ENCODE results near the gene SNN. TPM values are rescaled to one million over a fixed set of nuclear protein-coding genes. Genes with fewer than 3 reads are reported as not detected.

The SNN gene
- polyA plus RNA-seq, 2 of the 4 experiments (the other 2 are of a cell fraction): 6.3 to 10.7 TPM

DNA sequence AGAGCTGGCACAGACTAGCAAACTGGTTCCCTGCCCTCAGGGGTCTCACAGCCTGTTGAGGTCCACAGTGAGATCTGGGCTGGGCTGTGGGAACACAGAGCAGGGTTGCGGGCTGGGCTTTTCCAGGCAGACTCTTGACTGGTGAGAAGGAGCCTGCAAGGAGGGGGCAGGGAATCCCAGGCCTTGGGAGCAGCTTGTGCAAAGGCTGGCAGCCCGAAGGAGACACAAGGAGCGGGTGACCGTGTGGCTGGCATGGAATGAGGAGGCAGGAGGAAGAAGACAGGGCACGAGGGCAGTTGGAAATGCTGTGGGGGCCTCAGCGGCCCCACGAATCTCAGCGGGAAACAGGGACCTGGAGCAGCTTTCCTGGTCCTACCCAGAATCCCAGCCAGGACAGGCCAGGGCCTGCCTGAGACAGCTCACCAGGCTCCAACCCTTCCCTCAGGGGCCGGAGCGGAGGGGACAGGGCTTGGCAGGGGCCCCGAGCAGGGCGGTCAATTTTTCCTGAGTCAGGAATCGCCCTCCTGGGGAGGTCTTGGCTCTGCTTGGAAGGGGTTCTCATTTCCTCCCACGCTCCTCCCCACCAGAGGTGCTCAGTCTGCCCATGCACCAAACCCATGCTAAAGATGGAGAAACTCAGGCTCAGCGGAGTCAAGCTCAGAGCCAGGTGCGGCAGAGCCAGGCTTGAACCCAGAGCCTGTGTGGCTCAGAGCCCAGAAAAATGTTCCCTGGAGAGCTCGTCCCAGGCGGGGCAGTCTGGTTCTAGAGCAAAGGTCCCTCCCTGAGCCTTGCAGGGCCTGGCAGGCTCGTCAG is 9.2 kb upstream of the SNN start (continued):
- TF ChIP-seq, protein P1, sequence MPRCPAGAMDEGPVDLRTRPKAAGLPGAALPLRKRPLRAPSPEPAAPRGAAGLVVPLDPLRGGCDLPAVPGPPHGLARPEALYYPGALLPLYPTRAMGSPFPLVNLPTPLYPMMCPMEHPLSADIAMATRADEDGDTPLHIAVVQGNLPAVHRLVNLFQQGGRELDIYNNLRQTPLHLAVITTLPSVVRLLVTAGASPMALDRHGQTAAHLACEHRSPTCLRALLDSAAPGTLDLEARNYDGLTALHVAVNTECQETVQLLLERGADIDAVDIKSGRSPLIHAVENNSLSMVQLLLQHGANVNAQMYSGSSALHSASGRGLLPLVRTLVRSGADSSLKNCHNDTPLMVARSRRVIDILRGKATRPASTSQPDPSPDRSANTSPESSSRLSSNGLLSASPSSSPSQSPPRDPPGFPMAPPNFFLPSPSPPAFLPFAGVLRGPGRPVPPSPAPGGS (IDR thresholded peaks at IDR 0.05): no peak
- TF ChIP-seq ZC3H11A (IDR thresholded peaks at IDR 0.05): no peak

DNA sequence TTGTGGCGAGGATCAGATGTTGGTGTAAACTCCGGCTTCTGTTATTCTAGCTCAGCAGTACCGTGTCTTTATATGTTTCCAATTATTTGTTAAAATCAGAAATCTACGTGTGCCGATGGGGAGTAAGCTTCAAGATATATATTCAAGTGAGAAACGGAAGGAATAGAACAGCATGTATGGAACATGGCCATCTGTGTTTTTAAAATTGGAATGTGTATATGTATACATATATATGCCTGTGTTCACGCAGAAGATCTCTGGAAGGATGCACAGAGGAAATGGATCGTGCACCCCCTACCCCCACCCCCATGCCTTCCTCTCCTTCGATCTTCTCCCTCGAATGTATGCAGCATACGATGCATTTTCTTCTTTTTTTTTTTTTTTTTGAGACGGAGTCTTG is 7.7 kb upstream of the SNN start:
- no peak for DNase-seq (ENCODE audit: low read depth in 1 of 2, low spot score in 1 of 2)
- Histone ChIP-seq H3K4me1 (peaks cover 10% of the 10 kb centered on the region; the same call in 2 of the 3 replicates), H3K4me3 (no peak overlapping the region), H3K4me2 (no peak overlapping the region), H3K9me3 (no peaks in the 10 kb centered on the region), H3K27ac (no peak overlapping the region)
- no peak for TF ChIP-seq MYC (IDR thresholded peaks at IDR 0.05; ENCODE audit: borderline replicate concordance, low read length)
- TF ChIP-seq EHMT2 (IDR thresholded peaks at IDR 0.05; ENCODE audit: low read depth): no peak
- TF ChIP-seq HOXB13 (CRISPR knock-in tag; IDR thresholded peaks at IDR 0.05; ENCODE audit: low read depth): no peak
- no peak for TF ChIP-seq ZNF302 (CRISPR knock-in tag; IDR thresholded peaks at IDR 0.05)
- no peak for TF ChIP-seq RFX5 (IDR thresholded peaks at IDR 0.05)
- no peak for TF ChIP-seq CEBPB (IDR thresholded peaks at IDR 0.05)
- no peak for TF ChIP-seq RNF2 (IDR thresholded peaks at IDR 0.05; ENCODE audit: borderline replicate concordance, low read depth)
- TF ChIP-seq HDAC2 (IDR thresholded peaks at IDR 0.05): no peak
- TF ChIP-seq TFCP2L1 (CRISPR knock-in tag; IDR thresholded peaks at IDR 0.05): no peak
- TF ChIP-seq FOSB (CRISPR knock-in tag; IDR thresholded peaks at IDR 0.05): no peak
- TF ChIP-seq EHF (CRISPR knock-in tag; IDR thresholded peaks at IDR 0.05): no peak
- TF ChIP-seq CBX8 (IDR thresholded peaks at IDR 0.05): no peak
- TF ChIP-seq, protein P2, sequence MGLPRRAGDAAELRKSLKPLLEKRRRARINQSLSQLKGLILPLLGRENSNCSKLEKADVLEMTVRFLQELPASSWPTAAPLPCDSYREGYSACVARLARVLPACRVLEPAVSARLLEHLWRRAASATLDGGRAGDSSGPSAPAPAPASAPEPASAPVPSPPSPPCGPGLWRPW (IDR thresholded peaks at IDR 0.05): no peak
- no peak for ATAC-seq
- WGBS (ENCODE audit: missing lambda C conversion rate): 71% methylated on average over 12 of the region's 12 CpGs
- FAIRE-seq: no peak
- ChIA-PET CTCF (interaction anchor here (0.6 to 5.1 kb wide), 7 partner anchors 9 to 137 kb away, joined by 3 to 23 read pairs (median 4); partner anchors contain the start of gene ZC3H7A), POLR2A (no interaction called here)

DNA sequence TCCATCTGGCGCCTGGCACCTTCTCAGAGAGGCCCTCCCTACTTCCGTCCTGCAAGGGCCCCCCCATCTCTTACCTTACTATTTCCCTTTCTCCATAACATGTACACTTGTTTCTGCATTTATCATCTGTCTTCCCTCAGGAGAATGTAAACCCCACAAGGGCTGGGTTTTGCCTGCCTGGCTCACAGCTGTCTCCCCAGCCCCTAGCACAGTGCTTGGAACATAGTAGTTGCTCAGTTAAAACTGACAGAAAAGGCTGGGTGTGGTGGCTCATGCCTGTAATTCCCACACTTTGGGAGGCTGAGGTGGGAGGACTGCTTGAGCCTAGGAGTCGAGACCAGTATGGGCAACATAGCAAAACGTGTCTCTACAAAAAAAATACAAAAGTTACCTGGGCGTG is 5.7 kb upstream of the SNN start:
- FAIRE-seq: no peak
- no peak overlapping the region for H3K4me3 ChIP-seq
- no peak for ATAC-seq
- ChIA-PET CTCF (interaction anchor here (0.7 to 1.4 kb wide), 3 partner anchors 28 to 266 kb away, joined by 3 to 4 read pairs (median 4); no protein-coding TSS in a partner anchor), POLR2A (no interaction called here)
- H3K4me1 ChIP-seq: peaks cover 11% of the 10 kb centered on the region; the same call in 2 of the 3 replicates
- H3K9me3 ChIP-seq: no peaks in the 10 kb centered on the region
- no peak overlapping the region for H3K4me2 ChIP-seq
- no peak overlapping the region for H3K27ac ChIP-seq
- 76% methylated on average over 5 of the region's 5 CpGs for WGBS (ENCODE audit: missing lambda C conversion rate)
- DNase-seq (ENCODE audit: low read depth in 1 of 2, low spot score in 1 of 2): no peak
- TF ChIP-seq, protein P3, sequence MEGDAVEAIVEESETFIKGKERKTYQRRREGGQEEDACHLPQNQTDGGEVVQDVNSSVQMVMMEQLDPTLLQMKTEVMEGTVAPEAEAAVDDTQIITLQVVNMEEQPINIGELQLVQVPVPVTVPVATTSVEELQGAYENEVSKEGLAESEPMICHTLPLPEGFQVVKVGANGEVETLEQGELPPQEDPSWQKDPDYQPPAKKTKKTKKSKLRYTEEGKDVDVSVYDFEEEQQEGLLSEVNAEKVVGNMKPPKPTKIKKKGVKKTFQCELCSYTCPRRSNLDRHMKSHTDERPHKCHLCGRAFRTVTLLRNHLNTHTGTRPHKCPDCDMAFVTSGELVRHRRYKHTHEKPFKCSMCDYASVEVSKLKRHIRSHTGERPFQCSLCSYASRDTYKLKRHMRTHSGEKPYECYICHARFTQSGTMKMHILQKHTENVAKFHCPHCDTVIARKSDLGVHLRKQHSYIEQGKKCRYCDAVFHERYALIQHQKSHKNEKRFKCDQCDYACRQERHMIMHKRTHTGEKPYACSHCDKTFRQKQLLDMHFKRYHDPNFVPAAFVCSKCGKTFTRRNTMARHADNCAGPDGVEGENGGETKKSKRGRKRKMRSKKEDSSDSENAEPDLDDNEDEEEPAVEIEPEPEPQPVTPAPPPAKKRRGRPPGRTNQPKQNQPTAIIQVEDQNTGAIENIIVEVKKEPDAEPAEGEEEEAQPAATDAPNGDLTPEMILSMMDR (IDR thresholded peaks at IDR 0.05): no peak
- TF ChIP-seq NR3C1 (IDR thresholded peaks at IDR 0.05) (no peak), HOXA7 (CRISPR knock-in tag; IDR thresholded peaks at IDR 0.05) (no peak), NFE2L2 (conservative IDR thresholded peaks at IDR 0.05; ENCODE audit: low read length) (no peak), GATA3 (IDR thresholded peaks at IDR 0.05; ENCODE audit: borderline replicate concordance) (no peak)

Measured in A549 (cell line).